K562 (cell line): ENCODE data around the gene CACNA1E. TPM values are rescaled to one million over a fixed set of nuclear protein-coding genes. Genes with fewer than 3 reads are reported as not detected.
A peak's percentile ranks its signal among the peaks of the same experiment; 100 is the strongest.

ENCODE experiments used
- ATAC-seq: fragments of 200-7000 bp; cut with Tn5 transposase; 3 replicates; pipeline ENCODE4 v1.9.1; 2020; ENCODE audit warnings: moderate library complexity
- BruUV-seq: library from RNA; stranded (reverse); fragments of 400-500 nt; replicated peaks from 2 replicates; lab custom pipeline; 2021; lab: Mats Ljungman, UMichigan
- CTCF ChIA-PET: fragments of 300-600 bp; formaldehyde crosslinking; extraction: SDS; loops from one replicate; lab custom pipeline; 2021; ENCODE audit warnings: low intra/inter-chr PET ratio; lab: Yijun Ruan, JAX
- POLR2A ChIA-PET: fragments of 300-600, 350-650 bp; sonication (Branson Sonifier 250); formaldehyde crosslinking; extraction: SDS; loops from one replicate; lab custom pipeline; 2021; ENCODE audit warnings: antibody characterized with exemption, inconsistent platforms; lab: Yijun Ruan, JAX
- DNase-seq, 4 experiments: peaks; one replicate each; pipeline versions ENCODE4 v3.0.0 to v3.0.0-alpha.2; 2011 to 2018; ENCODE audit warnings: low spot score in 3 of 4, mixed read lengths in 3 of 4; ENCODE audit errors: extremely low read depth in 1 of 4
- FAIRE-seq: peaks from 2 replicates; lab custom pipeline; 2011; peaks lifted over from hg19 to GRCh38; lab: Jason Lieb, UNC
- H2AFZ ChIP-seq: 2 replicates; pipeline ENCODE4 v1.6.0; 2011; ENCODE audit warnings: low read depth, low read length, control low read depth, inconsistent platforms
- H3K27ac ChIP-seq: fragments of 200-600 bp; 3 replicates; pipeline ENCODE4 v1.8.0; 2011; ENCODE audit warnings: low read depth, mild to moderate bottlenecking, control low read depth, inconsistent platforms, low read length, moderate library complexity, mixed read lengths; ENCODE audit errors: extremely low read depth
- H3K27me3 ChIP-seq, 2 experiments: fragments of 300-600 bp in 1 of 2; 2 replicates in 1 of 2; 3 replicates in 1 of 2; pipeline versions ENCODE4 v1.6.0 to v1.8.0; 2011; ENCODE audit warnings: inconsistent platforms in 2 of 2, low read length in 2 of 2, mild to moderate bottlenecking in 1 of 2, mixed read lengths in 1 of 2, moderate library complexity in 1 of 2; ENCODE audit not compliant: control insufficient read depth in 2 of 2, insufficient read depth in 2 of 2
- H3K36me3 ChIP-seq: fragments of 300-600 bp; 3 replicates; pipeline ENCODE4 v1.8.0; 2011; ENCODE audit warnings: mild to moderate bottlenecking, low read length, inconsistent platforms; ENCODE audit not compliant: control insufficient read depth, insufficient read depth
- H3K4me1 ChIP-seq, 2 experiments: fragments of 200-600 bp in 1 of 2; replicated peaks in 1 of 2; 2 replicates in 1 of 2; 3 replicates in 1 of 2; pipeline versions ENCODE4 v1.5.1 to v1.8.0; 2011; ENCODE audit warnings: inconsistent platforms in 2 of 2, low read length in 2 of 2, mild to moderate bottlenecking in 1 of 2, mixed read lengths in 1 of 2, moderate library complexity in 1 of 2; ENCODE audit not compliant: control insufficient read depth in 2 of 2, insufficient read depth in 2 of 2
- H3K4me2 ChIP-seq: 2 replicates; pipeline ENCODE4 v1.6.1; 2011; ENCODE audit warnings: low read length, control low read depth, inconsistent platforms, mixed read lengths; ENCODE audit not compliant: insufficient read depth
- H3K4me3 ChIP-seq: fragments of 200-600 bp; sonication (generic), shearing (Covaris generic); 2 replicates; pipeline ENCODE4 v1.5.1; 2016; ENCODE audit warnings: control low read depth, inconsistent platforms
- H3K79me2 ChIP-seq: fragments of 200-600 bp; 3 replicates; pipeline ENCODE4 v1.8.0; 2011; ENCODE audit warnings: low read length, inconsistent platforms; ENCODE audit not compliant: control insufficient read depth, insufficient read depth
- H3K9ac ChIP-seq, 2 experiments: 2 replicates each; pipeline versions ENCODE4 v1.6.0 to v1.6.1; 2011; ENCODE audit warnings: low read depth in 2 of 2, low read length in 2 of 2, control low read depth in 1 of 2, inconsistent platforms in 1 of 2, mild to moderate bottlenecking in 1 of 2, mixed read lengths in 1 of 2; ENCODE audit not compliant: insufficient read depth in 1 of 2
- H3K9me1 ChIP-seq: one replicate; pipeline ENCODE4 v1.6.0; 2011; ENCODE audit warnings: inconsistent platforms, mild to moderate bottlenecking, low read length, moderate library complexity; ENCODE audit not compliant: control insufficient read depth, insufficient read depth
- H3K9me3 ChIP-seq: replicated peaks from 2 replicates; pipeline ENCODE4 v1.5.1; 2011; ENCODE audit warnings: low read depth, low read length, inconsistent platforms; ENCODE audit not compliant: control insufficient read depth, insufficient read depth
- H4K20me1 ChIP-seq: replicated peaks from 2 replicates; pipeline ENCODE4 v1.6.1; 2011; ENCODE audit warnings: low read length, inconsistent platforms, mixed read lengths; ENCODE audit not compliant: control insufficient read depth, insufficient read depth
- BHLHE40 ChIP-seq: IDR thresholded peaks from 2 replicates; pipeline ENCODE4 v1.6.1; 2011; ENCODE audit warnings: low read length, improper control_type of control experiment
- CREM ChIP-seq: IDR thresholded peaks from 2 replicates; pipeline ENCODE4 v1.6.1; 2014; ENCODE audit warnings: antibody characterized with exemption, low read depth
- CSDE1 ChIP-seq, 2 experiments: fragments of 450-650 bp; IDR thresholded peaks; 2 replicates each; pipeline ENCODE4 v1.6.1; 2016; ENCODE audit warnings: mild to moderate bottlenecking in 1 of 2
- HNRNPH1 ChIP-seq: fragments of 200-400 bp; formaldehyde crosslinking; optimal IDR thresholded peaks from 2 replicates; pipeline ENCODE3; 2017; ENCODE audit warnings: low read depth, mild to moderate bottlenecking, low read length, moderate library complexity
- MYC ChIP-seq, 2 experiments: fragments of 250-450 bp in 1 of 2; sonication (Bioruptor Pico) in 1 of 2; IDR thresholded peaks; 2 replicates each; pipeline versions ENCODE4 v1.5.1 to v1.6.1; 2012 to 2021; ENCODE audit warnings: low read depth in 2 of 2, borderline replicate concordance in 1 of 2, improper control_type of control experiment in 1 of 2, low read length in 1 of 2, mild to moderate bottlenecking in 1 of 2, moderate library complexity in 1 of 2
- NR2F6 ChIP-seq: fragments of 450-650 bp; formaldehyde crosslinking; IDR thresholded peaks from 2 replicates; pipeline ENCODE4 v1.4.0; 2020; ENCODE audit warnings: mild to moderate bottlenecking
- NRF1 ChIP-seq, 2 experiments: fragments of 450-650 bp; IDR thresholded peaks in 1 of 2; conservative IDR thresholded peaks in 1 of 2; 2 replicates each; pipeline ENCODE4 v1.6.1; 2014; ENCODE audit warnings: mild to moderate bottlenecking in 2 of 2
- POLR2H ChIP-seq: IDR thresholded peaks from 2 replicates; pipeline ENCODE4 v1.6.1; 2016; ENCODE audit warnings: missing genetic modification characterization, low read depth, mild to moderate bottlenecking, control low read depth, missing compliant biosample characterization, moderate library complexity
- RCOR1 ChIP-seq, 2 experiments: IDR thresholded peaks; 2 replicates each; pipeline ENCODE4 v1.6.1; 2012; ENCODE audit warnings: low read depth in 2 of 2, low read length in 2 of 2, borderline replicate concordance in 1 of 2, improper control_type of control experiment in 1 of 2
- WGBS: fragments of 100-300 bp; shearing (Covaris generic); methylation state at CpG from one replicate; pipeline ENCODE4 v1.1.6; 2016; ENCODE audit warnings: low coverage, mixed read lengths; ENCODE audit not compliant: insufficient coverage; ENCODE audit errors: missing lambda C conversion rate; 5-methylcytosine and 5-hydroxymethylcytosine counted together
- in situ Hi-C: fragments of 300-500 bp; cut with MboI; formaldehyde crosslinking; loops from 4 replicates; pipeline ENCODE4 v1.15.0; 2018; ENCODE audit warnings: inconsistent platforms, mixed read lengths
- intact Hi-C: fragments of 100-400 bp; cut with micrococcal nuclease; formaldehyde crosslinking; loops from 2 replicates; pipeline ENCODE4 v1.14.2; 2022
- polyA plus RNA-seq, 8 experiments: library from polyadenylated mRNA; depleted of rRNA in 4 of 8; stranded (reverse) in 5 of 8; unstranded in 3 of 8; fragments of >200 nt; fragmentation: Nextera tagmentation in 2 of 8; fragmentation: Illumina TruSeq in 1 of 8; extraction: Ambion mirVana in 2 of 8; extraction: Trizol in 1 of 8; gene quantifications; 2 replicates each; pipeline versions ENCODE4 v1.2.1 to v1.2.3, GENCODE V29; 2011 to 2014; ENCODE audit warnings: inconsistent platforms in 1 of 8, missing spikeins in 1 of 8
- total RNA-seq, 7 experiments: library from RNA; depleted of rRNA in 6 of 7; stranded (reverse); fragments of >200 nt in 6 of 7; fragmentation: Illumina TruSeq in 2 of 7; extraction: Trizol in 2 of 7; gene quantifications; 2 replicates each; pipeline versions ENCODE4 v1.2.1 to v1.2.3, GENCODE V29; 2011 to 2021; ENCODE audit warnings: low replicate concordance in 1 of 7
- TF ChIP-seq, protein P1 (sequence below): fragments of 450-650 bp; IDR thresholded peaks from 2 replicates; pipeline ENCODE4 v1.6.1; 2016; ENCODE audit warnings: mild to moderate bottlenecking, moderate library complexity

CACNA1E gene
- total and polyA plus RNA-seq, 9 of the 15 experiments (the other 6 are each of a cell fraction or from before 2014, with no cell fraction given) = under 0.01 to 0.04 TPM; not detected in 7

DNA sequence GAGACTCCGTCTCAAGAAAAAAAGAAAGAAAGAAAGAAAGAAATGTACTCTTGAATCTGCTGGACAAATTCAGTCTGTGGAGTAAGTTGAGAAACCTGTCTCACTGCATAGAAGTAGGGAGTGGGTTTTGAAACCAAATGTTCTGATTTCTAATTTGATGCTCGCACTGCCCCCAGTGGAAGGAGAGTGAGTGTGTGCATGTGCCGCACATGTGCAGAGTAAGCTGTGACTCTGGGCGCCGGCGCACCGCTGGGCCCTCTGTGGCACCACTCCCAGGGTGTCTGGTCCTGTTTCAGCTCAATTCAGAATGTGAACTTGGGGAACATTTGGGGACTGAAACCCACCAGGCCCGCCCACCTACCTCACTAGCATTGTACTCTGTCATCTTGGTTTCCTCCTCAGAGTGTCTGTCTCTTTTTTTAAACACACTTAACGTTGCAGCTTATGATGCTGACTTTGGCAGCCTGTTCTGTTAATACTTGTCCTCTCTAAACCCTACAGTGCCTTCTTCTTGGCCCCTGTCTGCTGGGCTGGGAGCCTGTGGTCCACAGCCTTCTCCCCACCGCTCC lies 104.6 kb downstream of the CACNA1E start:
- no peaks in the 10 kb centered on the region for H3K79me2 ChIP-seq
- DNase-seq (peak; percentile 37 to 54 (median 44)), FAIRE-seq (peak; percentile 35), ATAC-seq (peak; percentile 99)
- in situ Hi-C loops = no loop called here
- no TSS peak for BruUV-seq
- intact Hi-C loops = no loop called here
- H3K36me3 ChIP-seq = no peaks in the 10 kb centered on the region
- H3K4me3 ChIP-seq = no peak overlapping the region
- 4% methylated on average over 10 of the region's 10 CpGs for WGBS
- no peaks in the 10 kb centered on the region for H3K4me1 ChIP-seq
- ChIA-PET CTCF (no interaction called here), POLR2A (interaction anchor here (0.6 to 0.7 kb wide), 2 partner anchors 14 to 42 kb away, joined by 3 read pairs; no protein-coding TSS in a partner anchor)
- H3K27ac ChIP-seq = no peak overlapping the region
- H4K20me1 ChIP-seq = no peaks in the 10 kb centered on the region
- peak overlapping the region; percentile 52 for H2AFZ ChIP-seq
- H3K9me3 ChIP-seq = no peaks in the 10 kb centered on the region
- H3K27me3 ChIP-seq = peaks cover 2 to 10% of the 10 kb centered on the region in 2 experiments; a peak in 3 of 5 replicates
- H3K9ac ChIP-seq = no peak overlapping the region
- H3K9me1 ChIP-seq = no peaks in the 10 kb centered on the region
- H3K4me2 ChIP-seq = no peak overlapping the region; the same call in 1 of the 2 replicates
- TF ChIP-seq CSDE1 (IDR thresholded peaks at IDR 0.05) (no peak), RCOR1 (IDR thresholded peaks at IDR 0.05; ENCODE audit: borderline replicate concordance in 1 of 2, low read depth in 2 of 2, low read length in 2 of 2) (no peak), NRF1 (conservative IDR thresholded peaks at IDR 0.05 in 1 of 2, IDR thresholded peaks at IDR 0.05 in 1 of 2) (peak; percentile 83 to 85), HNRNPH1 (no peak), BHLHE40 (peak; percentile 67), POLR2H (tag) (no peak), CREM (0 out of 2 replicates have a peak, but pooled peaks have one; percentile 23), NR2F6 (CRISPR knock-in tag) (no peak), MYC (IDR thresholded peaks at IDR 0.05; ENCODE audit: low read depth, low read length) (peak; percentile 54; the same call in 1 of the 2 replicates), MYC (CRISPR knock-in tag; IDR thresholded peaks at IDR 0.05; ENCODE audit: borderline replicate concordance, low read depth) (no peak)
- TF ChIP-seq, protein P1, sequence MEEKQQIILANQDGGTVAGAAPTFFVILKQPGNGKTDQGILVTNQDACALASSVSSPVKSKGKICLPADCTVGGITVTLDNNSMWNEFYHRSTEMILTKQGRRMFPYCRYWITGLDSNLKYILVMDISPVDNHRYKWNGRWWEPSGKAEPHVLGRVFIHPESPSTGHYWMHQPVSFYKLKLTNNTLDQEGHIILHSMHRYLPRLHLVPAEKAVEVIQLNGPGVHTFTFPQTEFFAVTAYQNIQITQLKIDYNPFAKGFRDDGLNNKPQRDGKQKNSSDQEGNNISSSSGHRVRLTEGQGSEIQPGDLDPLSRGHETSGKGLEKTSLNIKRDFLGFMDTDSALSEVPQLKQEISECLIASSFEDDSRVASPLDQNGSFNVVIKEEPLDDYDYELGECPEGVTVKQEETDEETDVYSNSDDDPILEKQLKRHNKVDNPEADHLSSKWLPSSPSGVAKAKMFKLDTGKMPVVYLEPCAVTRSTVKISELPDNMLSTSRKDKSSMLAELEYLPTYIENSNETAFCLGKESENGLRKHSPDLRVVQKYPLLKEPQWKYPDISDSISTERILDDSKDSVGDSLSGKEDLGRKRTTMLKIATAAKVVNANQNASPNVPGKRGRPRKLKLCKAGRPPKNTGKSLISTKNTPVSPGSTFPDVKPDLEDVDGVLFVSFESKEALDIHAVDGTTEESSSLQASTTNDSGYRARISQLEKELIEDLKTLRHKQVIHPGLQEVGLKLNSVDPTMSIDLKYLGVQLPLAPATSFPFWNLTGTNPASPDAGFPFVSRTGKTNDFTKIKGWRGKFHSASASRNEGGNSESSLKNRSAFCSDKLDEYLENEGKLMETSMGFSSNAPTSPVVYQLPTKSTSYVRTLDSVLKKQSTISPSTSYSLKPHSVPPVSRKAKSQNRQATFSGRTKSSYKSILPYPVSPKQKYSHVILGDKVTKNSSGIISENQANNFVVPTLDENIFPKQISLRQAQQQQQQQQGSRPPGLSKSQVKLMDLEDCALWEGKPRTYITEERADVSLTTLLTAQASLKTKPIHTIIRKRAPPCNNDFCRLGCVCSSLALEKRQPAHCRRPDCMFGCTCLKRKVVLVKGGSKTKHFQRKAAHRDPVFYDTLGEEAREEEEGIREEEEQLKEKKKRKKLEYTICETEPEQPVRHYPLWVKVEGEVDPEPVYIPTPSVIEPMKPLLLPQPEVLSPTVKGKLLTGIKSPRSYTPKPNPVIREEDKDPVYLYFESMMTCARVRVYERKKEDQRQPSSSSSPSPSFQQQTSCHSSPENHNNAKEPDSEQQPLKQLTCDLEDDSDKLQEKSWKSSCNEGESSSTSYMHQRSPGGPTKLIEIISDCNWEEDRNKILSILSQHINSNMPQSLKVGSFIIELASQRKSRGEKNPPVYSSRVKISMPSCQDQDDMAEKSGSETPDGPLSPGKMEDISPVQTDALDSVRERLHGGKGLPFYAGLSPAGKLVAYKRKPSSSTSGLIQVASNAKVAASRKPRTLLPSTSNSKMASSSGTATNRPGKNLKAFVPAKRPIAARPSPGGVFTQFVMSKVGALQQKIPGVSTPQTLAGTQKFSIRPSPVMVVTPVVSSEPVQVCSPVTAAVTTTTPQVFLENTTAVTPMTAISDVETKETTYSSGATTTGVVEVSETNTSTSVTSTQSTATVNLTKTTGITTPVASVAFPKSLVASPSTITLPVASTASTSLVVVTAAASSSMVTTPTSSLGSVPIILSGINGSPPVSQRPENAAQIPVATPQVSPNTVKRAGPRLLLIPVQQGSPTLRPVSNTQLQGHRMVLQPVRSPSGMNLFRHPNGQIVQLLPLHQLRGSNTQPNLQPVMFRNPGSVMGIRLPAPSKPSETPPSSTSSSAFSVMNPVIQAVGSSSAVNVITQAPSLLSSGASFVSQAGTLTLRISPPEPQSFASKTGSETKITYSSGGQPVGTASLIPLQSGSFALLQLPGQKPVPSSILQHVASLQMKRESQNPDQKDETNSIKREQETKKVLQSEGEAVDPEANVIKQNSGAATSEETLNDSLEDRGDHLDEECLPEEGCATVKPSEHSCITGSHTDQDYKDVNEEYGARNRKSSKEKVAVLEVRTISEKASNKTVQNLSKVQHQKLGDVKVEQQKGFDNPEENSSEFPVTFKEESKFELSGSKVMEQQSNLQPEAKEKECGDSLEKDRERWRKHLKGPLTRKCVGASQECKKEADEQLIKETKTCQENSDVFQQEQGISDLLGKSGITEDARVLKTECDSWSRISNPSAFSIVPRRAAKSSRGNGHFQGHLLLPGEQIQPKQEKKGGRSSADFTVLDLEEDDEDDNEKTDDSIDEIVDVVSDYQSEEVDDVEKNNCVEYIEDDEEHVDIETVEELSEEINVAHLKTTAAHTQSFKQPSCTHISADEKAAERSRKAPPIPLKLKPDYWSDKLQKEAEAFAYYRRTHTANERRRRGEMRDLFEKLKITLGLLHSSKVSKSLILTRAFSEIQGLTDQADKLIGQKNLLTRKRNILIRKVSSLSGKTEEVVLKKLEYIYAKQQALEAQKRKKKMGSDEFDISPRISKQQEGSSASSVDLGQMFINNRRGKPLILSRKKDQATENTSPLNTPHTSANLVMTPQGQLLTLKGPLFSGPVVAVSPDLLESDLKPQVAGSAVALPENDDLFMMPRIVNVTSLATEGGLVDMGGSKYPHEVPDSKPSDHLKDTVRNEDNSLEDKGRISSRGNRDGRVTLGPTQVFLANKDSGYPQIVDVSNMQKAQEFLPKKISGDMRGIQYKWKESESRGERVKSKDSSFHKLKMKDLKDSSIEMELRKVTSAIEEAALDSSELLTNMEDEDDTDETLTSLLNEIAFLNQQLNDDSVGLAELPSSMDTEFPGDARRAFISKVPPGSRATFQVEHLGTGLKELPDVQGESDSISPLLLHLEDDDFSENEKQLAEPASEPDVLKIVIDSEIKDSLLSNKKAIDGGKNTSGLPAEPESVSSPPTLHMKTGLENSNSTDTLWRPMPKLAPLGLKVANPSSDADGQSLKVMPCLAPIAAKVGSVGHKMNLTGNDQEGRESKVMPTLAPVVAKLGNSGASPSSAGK = peak; percentile 86
